HG03558 (cell line): ENCODE data around the gene CRABP1.

ENCODE experiments used
- ATAC-seq: cut with Tn5 transposase; IDR thresholded peaks from one replicate; pipeline ENCODE4 v1.9.1; 2021; ENCODE audit warnings: moderate number of reproducible peaks; ENCODE audit not compliant: unreplicated experiment; ENCODE audit errors: extremely low read depth

CRABP1 gene

GRCh38 chr15:78340231-78341056, at the start of gene CRABP1:
Gene CRABP1 (plus strand): TSS chr15:78340353. CDS start chr15:78340429, 76 bp downstream.
- no peak for ATAC-seq

- ATAC-seq, result no peak
Measured at GRCh38 chr15:78291052-78291451, 49.1 kb upstream of the CRABP1 start.

GRCh38 chr15:78291698-78292097, 48.5 kb upstream of the CRABP1 start:
- no peak for ATAC-seq

- ATAC-seq, result no peak
Measured at GRCh38 chr15:78292219-78292618, 47.9 kb upstream of the CRABP1 start.

GRCh38 chr15:78299101-78299930, 40.8 kb upstream of the CRABP1 start, which contains the start of gene SKIC8:
Gene SKIC8 (minus strand): TSS chr15:78299609. CDS start chr15:78295686, 3,923 bp downstream.
- ATAC-seq, result peak; percentile 62

GRCh38 chr15:78301326-78301725, 38.8 kb upstream of the CRABP1 start:
- ATAC-seq, result no peak

- no peak for ATAC-seq
Measured at GRCh38 chr15:78301828-78302227, 38.3 kb upstream of the CRABP1 start.

GRCh38 chr15:78302579-78303312, 37.4 kb upstream of the CRABP1 start:
- ATAC-seq, result no peak

- no peak for ATAC-seq
Measured at GRCh38 chr15:78304216-78305066, 35.7 kb upstream of the CRABP1 start.

GRCh38 chr15:78306176-78306774, 33.9 kb upstream of the CRABP1 start:
- no peak for ATAC-seq

- ATAC-seq, result no peak
Measured at GRCh38 chr15:78307976-78308375, 32.2 kb upstream of the CRABP1 start.

- ATAC-seq, result no peak
Measured at GRCh38 chr15:78308422-78309032, 31.6 kb upstream of the CRABP1 start.

- ATAC-seq, result no peak
Measured at GRCh38 chr15:78311292-78311691, 28.9 kb upstream of the CRABP1 start.

GRCh38 chr15:78312536-78312935, 27.6 kb upstream of the CRABP1 start:
- ATAC-seq, result no peak

GRCh38 chr15:78312957-78313356, 27.2 kb upstream of the CRABP1 start:
- no peak for ATAC-seq

GRCh38 chr15:78313383-78313782, 26.8 kb upstream of the CRABP1 start:
- ATAC-seq, result no peak

- ATAC-seq, result no peak
Measured at GRCh38 chr15:78314181-78314581, 26.0 kb upstream of the CRABP1 start.

- ATAC-seq, result no peak
Measured at GRCh38 chr15:78315686-78316282, 24.4 kb upstream of the CRABP1 start.
